ENCODE data around the gene ZNF85.
A peak's percentile ranks its signal among the peaks of the same experiment; 100 is the strongest.

DNA sequence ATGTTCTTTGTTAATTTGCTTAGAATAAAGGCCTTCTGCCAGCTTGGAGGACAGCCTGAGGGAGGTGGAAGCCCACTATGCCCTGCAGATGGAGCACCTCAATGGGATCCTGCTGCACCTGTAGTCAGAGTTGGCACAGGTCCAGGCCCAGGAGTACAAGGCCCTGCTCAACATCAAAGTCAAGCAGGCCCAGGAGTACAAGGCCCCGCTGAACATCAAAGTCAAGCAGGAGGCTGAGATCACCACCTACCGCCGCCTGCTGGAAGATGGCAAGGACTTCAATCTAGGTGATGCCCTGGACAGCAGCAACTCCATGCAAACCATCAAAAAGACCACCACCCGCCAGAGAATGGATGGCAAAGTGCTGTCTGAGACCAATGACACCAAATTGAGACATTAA, 41.7 kb downstream of the ZNF85 start:
- TF ChIP-seq, protein P1, sequence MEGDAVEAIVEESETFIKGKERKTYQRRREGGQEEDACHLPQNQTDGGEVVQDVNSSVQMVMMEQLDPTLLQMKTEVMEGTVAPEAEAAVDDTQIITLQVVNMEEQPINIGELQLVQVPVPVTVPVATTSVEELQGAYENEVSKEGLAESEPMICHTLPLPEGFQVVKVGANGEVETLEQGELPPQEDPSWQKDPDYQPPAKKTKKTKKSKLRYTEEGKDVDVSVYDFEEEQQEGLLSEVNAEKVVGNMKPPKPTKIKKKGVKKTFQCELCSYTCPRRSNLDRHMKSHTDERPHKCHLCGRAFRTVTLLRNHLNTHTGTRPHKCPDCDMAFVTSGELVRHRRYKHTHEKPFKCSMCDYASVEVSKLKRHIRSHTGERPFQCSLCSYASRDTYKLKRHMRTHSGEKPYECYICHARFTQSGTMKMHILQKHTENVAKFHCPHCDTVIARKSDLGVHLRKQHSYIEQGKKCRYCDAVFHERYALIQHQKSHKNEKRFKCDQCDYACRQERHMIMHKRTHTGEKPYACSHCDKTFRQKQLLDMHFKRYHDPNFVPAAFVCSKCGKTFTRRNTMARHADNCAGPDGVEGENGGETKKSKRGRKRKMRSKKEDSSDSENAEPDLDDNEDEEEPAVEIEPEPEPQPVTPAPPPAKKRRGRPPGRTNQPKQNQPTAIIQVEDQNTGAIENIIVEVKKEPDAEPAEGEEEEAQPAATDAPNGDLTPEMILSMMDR (IDR thresholded peaks at IDR 0.05) = peak in 1 of 7 experiments; percentile 35
- no peak for TF ChIP-seq POLR2A (IDR thresholded peaks at IDR 0.05)
